NT2/D1 (cell line): ENCODE measurements around the gene GABBR2.

Experiments
- DNase-seq: peaks from one replicate; pipeline ENCODE4 v3.0.0-alpha.2; 2011; ENCODE audit warnings: low read depth, low spot score
- H3K27me3 ChIP-seq: 2 replicates; pipeline ENCODE4 v1.6.0; 2011; ENCODE audit warnings: mild to moderate bottlenecking; ENCODE audit not compliant: insufficient read length, insufficient read depth
- H3K36me3 ChIP-seq: 2 replicates; pipeline ENCODE4 v1.6.1; 2011; ENCODE audit warnings: mild to moderate bottlenecking, low read length, mixed read lengths; ENCODE audit not compliant: insufficient read depth, insufficient read length
- H3K4me1 ChIP-seq: 2 replicates; pipeline ENCODE4 v1.5.1; 2011; ENCODE audit not compliant: insufficient read depth, insufficient read length
- H3K4me3 ChIP-seq: 2 replicates; pipeline ENCODE4 v1.5.1; 2011; ENCODE audit warnings: low read depth; ENCODE audit not compliant: insufficient read length
- H3K9ac ChIP-seq: 2 replicates; pipeline ENCODE4 v1.6.0; 2011; ENCODE audit warnings: low read depth; ENCODE audit not compliant: insufficient read length
- H3K9me3 ChIP-seq: 2 replicates; pipeline ENCODE4 v1.5.1; 2011; ENCODE audit warnings: mild to moderate bottlenecking, low read length; ENCODE audit not compliant: insufficient read depth
- SUZ12 ChIP-seq: IDR thresholded peaks from 2 replicates; pipeline ENCODE4 v1.6.1; 2011; ENCODE audit not compliant: insufficient read length, insufficient read depth; ENCODE audit errors: extremely low read depth
- YY1 ChIP-seq: IDR thresholded peaks from 2 replicates; pipeline ENCODE4 v1.6.1; 2011; ENCODE audit not compliant: insufficient read length, insufficient read depth
- ZNF274 ChIP-seq: IDR thresholded peaks from 2 replicates; pipeline ENCODE4 v1.6.1; 2011; ENCODE audit warnings: mild to moderate bottlenecking, low read depth, low read length

GABBR2 gene

GRCh38 chr9:98539954-98540353, 168.8 kb downstream of the GABBR2 start:
- Histone ChIP-seq H3K9ac (no peak overlapping the region), H3K36me3 (no peaks in the 10 kb centered on the region), H3K9me3 (no peaks in the 10 kb centered on the region; the same call in 1 of the 2 replicates), H3K4me1 (peaks cover 6% of the 10 kb centered on the region), H3K27me3 (no peaks in the 10 kb centered on the region), H3K4me3 (no peak overlapping the region)
- TF ChIP-seq SUZ12 (no peak), YY1 (no peak), ZNF274 (no peak)
- DNase-seq: peak; percentile 20

- no peaks in the 10 kb centered on the region; the same call in 1 of the 2 replicates for H3K9me3 ChIP-seq
- H3K4me3 ChIP-seq: no peak overlapping the region
- TF ChIP-seq ZNF274 (no peak), SUZ12 (no peak), YY1 (no peak)
- H3K27me3 ChIP-seq: no peaks in the 10 kb centered on the region
- H3K9ac ChIP-seq: no peak overlapping the region
- DNase-seq: no peak
- H3K36me3 ChIP-seq: no peaks in the 10 kb centered on the region
- H3K4me1 ChIP-seq: peaks cover 6% of the 10 kb centered on the region
Observed at GRCh38 chr9:98538626-98539031, 170.1 kb downstream of the GABBR2 start.

- Histone ChIP-seq H3K36me3 (no peaks in the 10 kb centered on the region), H3K9me3 (no peaks in the 10 kb centered on the region; the same call in 1 of the 2 replicates), H3K9ac (no peak overlapping the region), H3K27me3 (no peaks in the 10 kb centered on the region), H3K4me3 (no peak overlapping the region), H3K4me1 (peaks cover 6% of the 10 kb centered on the region)
- no peak for DNase-seq
- TF ChIP-seq ZNF274 (no peak), SUZ12 (no peak), YY1 (no peak)
Observed at GRCh38 chr9:98538203-98538602, 170.5 kb downstream of the GABBR2 start.

GRCh38 chr9:98536542-98537173, 172.1 kb downstream of the GABBR2 start:
- no peak overlapping the region for H3K4me3 ChIP-seq
- no peak overlapping the region for H3K9ac ChIP-seq
- H3K9me3 ChIP-seq: no peaks in the 10 kb centered on the region; the same call in 1 of the 2 replicates
- H3K27me3 ChIP-seq: no peaks in the 10 kb centered on the region
- no peaks in the 10 kb centered on the region for H3K36me3 ChIP-seq
- peaks cover 6% of the 10 kb centered on the region for H3K4me1 ChIP-seq
- peak; percentile 50 for DNase-seq
- TF ChIP-seq YY1: no peak
- no peak for TF ChIP-seq SUZ12
- TF ChIP-seq ZNF274: no peak

GRCh38 chr9:98533866-98534265, 174.9 kb downstream of the GABBR2 start:
- H3K36me3 ChIP-seq: no peaks in the 10 kb centered on the region

GRCh38 chr9:98533132-98533531, 175.6 kb downstream of the GABBR2 start:
- no peak for TF ChIP-seq YY1
- no peak for TF ChIP-seq ZNF274
- no peak for TF ChIP-seq SUZ12
- Histone ChIP-seq H3K4me3 (no peak overlapping the region), H3K36me3 (no peaks in the 10 kb centered on the region), H3K9ac (no peak overlapping the region), H3K27me3 (no peaks in the 10 kb centered on the region), H3K4me1 (no peaks in the 10 kb centered on the region), H3K9me3 (no peaks in the 10 kb centered on the region; the same call in 1 of the 2 replicates)
- no peak for DNase-seq

More at GRCh38 chr9:98533866-98534265, 174.9 kb downstream of the GABBR2 start:
- no peaks in the 10 kb centered on the region for H3K27me3 ChIP-seq
- no peak overlapping the region for H3K9ac ChIP-seq
- TF ChIP-seq YY1 (no peak), ZNF274 (no peak), SUZ12 (no peak)
- no peaks in the 10 kb centered on the region; the same call in 1 of the 2 replicates for H3K9me3 ChIP-seq
- H3K4me1 ChIP-seq: peaks cover 3% of the 10 kb centered on the region
- DNase-seq: no peak
- H3K4me3 ChIP-seq: no peak overlapping the region

GRCh38 chr9:98532574-98532973, 176.2 kb downstream of the GABBR2 start:
- DNase-seq: no peak
- no peaks in the 10 kb centered on the region for H3K27me3 ChIP-seq
- no peaks in the 10 kb centered on the region for H3K4me1 ChIP-seq
- TF ChIP-seq ZNF274: no peak
- no peak for TF ChIP-seq SUZ12
- TF ChIP-seq YY1: no peak
- H3K4me3 ChIP-seq: no peak overlapping the region
- no peaks in the 10 kb centered on the region; the same call in 1 of the 2 replicates for H3K9me3 ChIP-seq
- H3K9ac ChIP-seq: no peak overlapping the region
- H3K36me3 ChIP-seq: no peaks in the 10 kb centered on the region
